Measurements from ENCODE around the gene TAOK2.

TAOK2 gene

DNA sequence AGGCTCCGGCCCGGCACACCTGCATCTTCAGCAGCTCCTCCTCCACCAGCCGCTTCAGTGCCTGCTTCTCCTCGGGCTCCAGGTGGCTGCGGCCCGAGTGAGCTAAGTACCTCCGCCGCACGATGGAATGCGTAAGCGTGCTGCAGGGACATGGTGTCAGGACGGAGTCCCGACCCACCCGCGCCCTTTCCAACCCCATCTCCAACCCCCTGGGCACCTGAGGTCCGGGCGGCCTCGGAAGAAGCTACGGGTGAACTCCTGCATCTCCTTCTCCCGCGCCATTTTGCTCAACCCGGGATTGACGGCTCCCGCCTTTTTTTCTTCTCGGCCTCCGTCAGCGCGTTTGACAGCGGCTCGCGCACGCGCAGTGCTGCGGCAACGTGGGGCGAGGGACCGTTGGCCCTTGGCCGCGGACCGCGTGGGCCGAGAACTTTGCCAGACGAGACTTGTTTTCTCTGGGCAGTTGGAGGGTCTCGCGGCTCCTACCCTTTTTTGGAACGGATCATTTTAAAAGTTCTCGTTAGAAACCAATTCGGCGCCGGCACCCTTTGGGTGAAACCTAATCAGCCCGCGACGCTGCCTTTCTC is 21.7 kb downstream of the TAOK2 start, which contains the start of gene HIRIP3 (continued):
- TF ChIP-seq ZNF404 (tag by site-specific recombination; IDR thresholded peaks at IDR 0.05): peak; percentile 1; the same call in 1 of the 2 replicates
- TF ChIP-seq ZNF114 (tag by site-specific recombination; IDR thresholded peaks at IDR 0.05): no peak
- no peak for TF ChIP-seq ZNF510 (tag by site-specific recombination; IDR thresholded peaks at IDR 0.05; ENCODE audit: insufficient replicate concordance)
- no peak for TF ChIP-seq ZNF558 (tag by site-specific recombination; IDR thresholded peaks at IDR 0.05)
- no peak for TF ChIP-seq ZNF560 (tag by site-specific recombination; IDR thresholded peaks at IDR 0.05; ENCODE audit: borderline replicate concordance)
- peak; percentile 22; the same call in 1 of the 2 replicates for TF ChIP-seq WT1 (tag by site-specific recombination; IDR thresholded peaks at IDR 0.05)
- TF ChIP-seq, protein P1, sequence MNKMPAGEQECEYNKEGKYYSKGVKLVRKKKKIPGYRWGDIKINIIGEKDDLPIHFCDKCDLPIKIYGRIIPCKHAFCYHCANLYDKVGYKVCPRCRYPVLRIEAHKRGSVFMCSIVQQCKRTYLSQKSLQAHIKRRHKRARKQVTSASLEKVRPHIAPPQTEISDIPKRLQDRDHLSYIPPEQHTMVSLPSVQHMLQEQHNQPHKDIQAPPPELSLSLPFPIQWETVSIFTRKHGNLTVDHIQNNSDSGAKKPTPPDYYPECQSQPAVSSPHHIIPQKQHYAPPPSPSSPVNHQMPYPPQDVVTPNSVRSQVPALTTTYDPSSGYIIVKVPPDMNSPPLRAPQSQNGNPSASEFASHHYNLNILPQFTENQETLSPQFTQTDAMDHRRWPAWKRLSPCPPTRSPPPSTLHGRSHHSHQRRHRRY (tag by site-specific recombination; IDR thresholded peaks at IDR 0.05): peak; percentile 64; the same call in 1 of the 2 replicates
- TF ChIP-seq BCL11A (tag by site-specific recombination; IDR thresholded peaks at IDR 0.05; ENCODE audit: low read depth): no peak
- TF ChIP-seq, protein P2, sequence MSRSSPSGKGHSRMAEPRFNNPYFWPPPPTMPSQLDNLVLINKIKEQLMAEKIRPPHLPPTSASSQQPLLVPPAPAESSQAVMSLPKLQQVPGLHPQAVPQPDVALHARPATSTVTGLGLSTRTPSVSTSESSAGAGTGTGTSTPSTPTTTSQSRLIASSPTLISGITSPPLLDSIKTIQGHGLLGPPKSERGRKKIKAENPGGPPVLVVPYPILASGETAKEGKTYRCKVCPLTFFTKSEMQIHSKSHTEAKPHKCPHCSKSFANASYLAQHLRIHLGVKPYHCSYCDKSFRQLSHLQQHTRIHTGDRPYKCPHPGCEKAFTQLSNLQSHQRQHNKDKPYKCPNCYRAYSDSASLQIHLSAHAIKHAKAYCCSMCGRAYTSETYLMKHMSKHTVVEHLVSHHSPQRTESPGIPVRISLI (tag by site-specific recombination; IDR thresholded peaks at IDR 0.05): peak; percentile 99
- no peak for TF ChIP-seq ZNF747 (tag by site-specific recombination; IDR thresholded peaks at IDR 0.05)
- TF ChIP-seq, protein P3, sequence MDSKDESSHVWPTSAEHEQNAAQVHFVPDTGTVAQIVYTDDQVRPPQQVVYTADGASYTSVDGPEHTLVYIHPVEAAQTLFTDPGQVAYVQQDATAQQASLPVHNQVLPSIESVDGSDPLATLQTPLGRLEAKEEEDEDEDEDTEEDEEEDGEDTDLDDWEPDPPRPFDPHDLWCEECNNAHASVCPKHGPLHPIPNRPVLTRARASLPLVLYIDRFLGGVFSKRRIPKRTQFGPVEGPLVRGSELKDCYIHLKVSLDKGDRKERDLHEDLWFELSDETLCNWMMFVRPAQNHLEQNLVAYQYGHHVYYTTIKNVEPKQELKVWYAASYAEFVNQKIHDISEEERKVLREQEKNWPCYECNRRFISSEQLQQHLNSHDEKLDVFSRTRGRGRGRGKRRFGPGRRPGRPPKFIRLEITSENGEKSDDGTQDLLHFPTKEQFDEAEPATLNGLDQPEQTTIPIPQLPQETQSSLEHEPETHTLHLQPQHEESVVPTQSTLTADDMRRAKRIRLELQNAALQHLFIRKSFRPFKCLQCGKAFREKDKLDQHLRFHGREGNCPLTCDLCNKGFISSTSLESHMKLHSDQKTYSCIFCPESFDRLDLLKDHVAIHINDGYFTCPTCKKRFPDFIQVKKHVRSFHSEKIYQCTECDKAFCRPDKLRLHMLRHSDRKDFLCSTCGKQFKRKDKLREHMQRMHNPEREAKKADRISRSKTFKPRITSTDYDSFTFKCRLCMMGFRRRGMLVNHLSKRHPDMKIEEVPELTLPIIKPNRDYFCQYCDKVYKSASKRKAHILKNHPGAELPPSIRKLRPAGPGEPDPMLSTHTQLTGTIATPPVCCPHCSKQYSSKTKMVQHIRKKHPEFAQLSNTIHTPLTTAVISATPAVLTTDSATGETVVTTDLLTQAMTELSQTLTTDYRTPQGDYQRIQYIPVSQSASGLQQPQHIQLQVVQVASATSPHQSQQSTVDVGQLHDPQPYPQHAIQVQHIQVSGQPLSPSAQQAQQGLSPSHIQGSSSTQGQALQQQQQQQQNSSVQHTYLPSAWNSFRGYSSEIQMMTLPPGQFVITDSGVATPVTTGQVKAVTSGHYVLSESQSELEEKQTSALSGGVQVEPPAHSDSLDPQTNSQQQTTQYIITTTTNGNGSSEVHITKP (tag by site-specific recombination; IDR thresholded peaks at IDR 0.05): peak; percentile 56; the same call in 1 of the 2 replicates
- no peak for TF ChIP-seq TCF7L2 (IDR thresholded peaks at IDR 0.05; ENCODE audit: borderline replicate concordance, low read depth, low read length)
- TF ChIP-seq, protein P4, sequence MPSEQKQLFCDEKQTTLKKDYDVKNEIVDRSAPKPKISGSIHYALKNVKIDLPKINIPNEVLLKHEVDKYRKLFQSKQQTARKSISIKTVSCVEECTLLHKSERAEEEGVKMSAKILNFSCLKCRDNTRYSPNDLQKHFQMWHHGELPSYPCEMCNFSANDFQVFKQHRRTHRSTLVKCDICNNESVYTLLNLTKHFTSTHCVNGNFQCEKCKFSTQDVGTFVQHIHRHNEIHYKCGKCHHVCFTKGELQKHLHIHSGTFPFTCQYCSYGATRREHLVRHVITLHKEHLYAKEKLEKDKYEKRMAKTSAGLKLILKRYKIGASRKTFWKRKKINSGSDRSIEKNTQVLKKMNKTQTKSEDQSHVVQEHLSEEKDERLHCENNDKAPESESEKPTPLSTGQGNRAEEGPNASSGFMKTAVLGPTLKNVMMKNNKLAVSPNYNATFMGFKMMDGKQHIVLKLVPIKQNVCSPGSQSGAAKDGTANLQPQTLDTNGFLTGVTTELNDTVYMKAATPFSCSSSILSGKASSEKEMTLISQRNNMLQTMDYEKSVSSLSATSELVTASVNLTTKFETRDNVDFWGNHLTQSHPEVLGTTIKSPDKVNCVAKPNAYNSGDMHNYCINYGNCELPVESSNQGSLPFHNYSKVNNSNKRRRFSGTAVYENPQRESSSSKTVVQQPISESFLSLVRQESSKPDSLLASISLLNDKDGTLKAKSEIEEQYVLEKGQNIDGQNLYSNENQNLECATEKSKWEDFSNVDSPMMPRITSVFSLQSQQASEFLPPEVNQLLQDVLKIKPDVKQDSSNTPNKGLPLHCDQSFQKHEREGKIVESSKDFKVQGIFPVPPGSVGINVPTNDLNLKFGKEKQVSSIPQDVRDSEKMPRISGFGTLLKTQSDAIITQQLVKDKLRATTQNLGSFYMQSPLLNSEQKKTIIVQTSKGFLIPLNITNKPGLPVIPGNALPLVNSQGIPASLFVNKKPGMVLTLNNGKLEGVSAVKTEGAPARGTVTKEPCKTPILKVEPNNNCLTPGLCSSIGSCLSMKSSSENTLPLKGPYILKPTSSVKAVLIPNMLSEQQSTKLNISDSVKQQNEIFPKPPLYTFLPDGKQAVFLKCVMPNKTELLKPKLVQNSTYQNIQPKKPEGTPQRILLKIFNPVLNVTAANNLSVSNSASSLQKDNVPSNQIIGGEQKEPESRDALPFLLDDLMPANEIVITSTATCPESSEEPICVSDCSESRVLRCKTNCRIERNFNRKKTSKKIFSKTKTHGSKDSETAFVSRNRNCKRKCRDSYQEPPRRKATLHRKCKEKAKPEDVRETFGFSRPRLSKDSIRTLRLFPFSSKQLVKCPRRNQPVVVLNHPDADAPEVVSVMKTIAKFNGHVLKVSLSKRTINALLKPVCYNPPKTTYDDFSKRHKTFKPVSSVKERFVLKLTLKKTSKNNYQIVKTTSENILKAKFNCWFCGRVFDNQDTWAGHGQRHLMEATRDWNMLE (tag by site-specific recombination; conservative IDR thresholded peaks at IDR 0.05; ENCODE audit: low read depth): peak; percentile 7; the same call in 1 of the 2 replicates
- TF ChIP-seq, protein P5, sequence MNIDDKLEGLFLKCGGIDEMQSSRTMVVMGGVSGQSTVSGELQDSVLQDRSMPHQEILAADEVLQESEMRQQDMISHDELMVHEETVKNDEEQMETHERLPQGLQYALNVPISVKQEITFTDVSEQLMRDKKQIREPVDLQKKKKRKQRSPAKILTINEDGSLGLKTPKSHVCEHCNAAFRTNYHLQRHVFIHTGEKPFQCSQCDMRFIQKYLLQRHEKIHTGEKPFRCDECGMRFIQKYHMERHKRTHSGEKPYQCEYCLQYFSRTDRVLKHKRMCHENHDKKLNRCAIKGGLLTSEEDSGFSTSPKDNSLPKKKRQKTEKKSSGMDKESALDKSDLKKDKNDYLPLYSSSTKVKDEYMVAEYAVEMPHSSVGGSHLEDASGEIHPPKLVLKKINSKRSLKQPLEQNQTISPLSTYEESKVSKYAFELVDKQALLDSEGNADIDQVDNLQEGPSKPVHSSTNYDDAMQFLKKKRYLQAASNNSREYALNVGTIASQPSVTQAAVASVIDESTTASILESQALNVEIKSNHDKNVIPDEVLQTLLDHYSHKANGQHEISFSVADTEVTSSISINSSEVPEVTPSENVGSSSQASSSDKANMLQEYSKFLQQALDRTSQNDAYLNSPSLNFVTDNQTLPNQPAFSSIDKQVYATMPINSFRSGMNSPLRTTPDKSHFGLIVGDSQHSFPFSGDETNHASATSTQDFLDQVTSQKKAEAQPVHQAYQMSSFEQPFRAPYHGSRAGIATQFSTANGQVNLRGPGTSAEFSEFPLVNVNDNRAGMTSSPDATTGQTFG (tag by site-specific recombination; IDR thresholded peaks at IDR 0.05; ENCODE audit: borderline replicate concordance): no peak
- TF ChIP-seq, protein P6, sequence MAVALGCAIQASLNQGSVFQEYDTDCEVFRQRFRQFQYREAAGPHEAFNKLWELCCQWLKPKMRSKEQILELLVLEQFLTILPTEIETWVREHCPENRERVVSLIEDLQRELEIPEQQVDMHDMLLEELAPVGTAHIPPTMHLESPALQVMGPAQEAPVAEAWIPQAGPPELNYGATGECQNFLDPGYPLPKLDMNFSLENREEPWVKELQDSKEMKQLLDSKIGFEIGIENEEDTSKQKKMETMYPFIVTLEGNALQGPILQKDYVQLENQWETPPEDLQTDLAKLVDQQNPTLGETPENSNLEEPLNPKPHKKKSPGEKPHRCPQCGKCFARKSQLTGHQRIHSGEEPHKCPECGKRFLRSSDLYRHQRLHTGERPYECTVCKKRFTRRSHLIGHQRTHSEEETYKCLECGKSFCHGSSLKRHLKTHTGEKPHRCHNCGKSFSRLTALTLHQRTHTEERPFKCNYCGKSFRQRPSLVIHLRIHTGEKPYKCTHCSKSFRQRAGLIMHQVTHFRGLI (tag by site-specific recombination; IDR thresholded peaks at IDR 0.05): peak; percentile 22; the same call in 1 of the 2 replicates
- TF ChIP-seq, protein P7, sequence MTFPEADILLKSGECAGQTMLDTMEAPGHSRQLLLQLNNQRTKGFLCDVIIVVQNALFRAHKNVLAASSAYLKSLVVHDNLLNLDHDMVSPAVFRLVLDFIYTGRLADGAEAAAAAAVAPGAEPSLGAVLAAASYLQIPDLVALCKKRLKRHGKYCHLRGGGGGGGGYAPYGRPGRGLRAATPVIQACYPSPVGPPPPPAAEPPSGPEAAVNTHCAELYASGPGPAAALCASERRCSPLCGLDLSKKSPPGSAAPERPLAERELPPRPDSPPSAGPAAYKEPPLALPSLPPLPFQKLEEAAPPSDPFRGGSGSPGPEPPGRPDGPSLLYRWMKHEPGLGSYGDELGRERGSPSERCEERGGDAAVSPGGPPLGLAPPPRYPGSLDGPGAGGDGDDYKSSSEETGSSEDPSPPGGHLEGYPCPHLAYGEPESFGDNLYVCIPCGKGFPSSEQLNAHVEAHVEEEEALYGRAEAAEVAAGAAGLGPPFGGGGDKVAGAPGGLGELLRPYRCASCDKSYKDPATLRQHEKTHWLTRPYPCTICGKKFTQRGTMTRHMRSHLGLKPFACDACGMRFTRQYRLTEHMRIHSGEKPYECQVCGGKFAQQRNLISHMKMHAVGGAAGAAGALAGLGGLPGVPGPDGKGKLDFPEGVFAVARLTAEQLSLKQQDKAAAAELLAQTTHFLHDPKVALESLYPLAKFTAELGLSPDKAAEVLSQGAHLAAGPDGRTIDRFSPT (tag by site-specific recombination; IDR thresholded peaks at IDR 0.05): no peak
- TF ChIP-seq ZNF830 (tag by site-specific recombination; IDR thresholded peaks at IDR 0.05; ENCODE audit: low read depth): no peak
- no peak for TF ChIP-seq ZNF624 (tag by site-specific recombination; IDR thresholded peaks at IDR 0.05)
- TF ChIP-seq, protein P8, sequence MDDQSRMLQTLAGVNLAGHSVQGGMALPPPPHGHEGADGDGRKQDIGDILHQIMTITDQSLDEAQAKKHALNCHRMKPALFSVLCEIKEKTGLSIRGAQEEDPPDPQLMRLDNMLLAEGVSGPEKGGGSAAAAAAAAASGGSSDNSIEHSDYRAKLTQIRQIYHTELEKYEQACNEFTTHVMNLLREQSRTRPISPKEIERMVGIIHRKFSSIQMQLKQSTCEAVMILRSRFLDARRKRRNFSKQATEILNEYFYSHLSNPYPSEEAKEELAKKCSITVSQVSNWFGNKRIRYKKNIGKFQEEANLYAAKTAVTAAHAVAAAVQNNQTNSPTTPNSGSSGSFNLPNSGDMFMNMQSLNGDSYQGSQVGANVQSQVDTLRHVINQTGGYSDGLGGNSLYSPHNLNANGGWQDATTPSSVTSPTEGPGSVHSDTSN (CRISPR knock-in tag; IDR thresholded peaks at IDR 0.05): peak; percentile 82

Data from HEK293 (cell line).